Peyer's patch (tissue), 4 donors: ENCODE data around the gene KCP. TPM values are rescaled to one million over a fixed set of nuclear protein-coding genes. Genes with fewer than 3 reads are reported as not detected.

ENCODE experiments used
- DNase-seq, 3 donors: peaks; one replicate each; pipeline ENCODE4 v3.0.0-alpha.2; 2017 to 2019
- H3K27ac ChIP-seq, 4 donors: fragments of 200-600 bp; sonication (generic); one replicate each; pipeline ENCODE4 v1.5.1; 2016 to 2019
- H3K27me3 ChIP-seq, 2 donors: fragments of 200-600 bp; sonication (generic); one replicate each; pipeline ENCODE4 v1.5.1; 2019
- H3K36me3 ChIP-seq, 3 donors: fragments of 200-600 bp; sonication (generic); one replicate each; pipeline ENCODE4 v1.5.1; 2016 to 2019
- H3K4me1 ChIP-seq, 4 donors: fragments of 200-600 bp; sonication (generic); one replicate each; pipeline ENCODE4 v1.5.1; 2016 to 2019
- H3K4me3 ChIP-seq, 4 donors: fragments of 200-600 bp; sonication (generic); 1 replicate in 3 of 4; 2 replicates in 1 of 4; pipeline ENCODE4 v1.5.1; 2016 to 2019; ENCODE audit warnings: mild to moderate bottlenecking in 1 of 4
- H3K9me3 ChIP-seq, 4 donors: fragments of 200-600 bp; sonication (generic); one replicate each; pipeline ENCODE4 v1.5.1; 2016 to 2019; ENCODE audit warnings: mild to moderate bottlenecking in 1 of 4
- CTCF ChIP-seq, 6 experiments: fragments of 450-650 bp in 4 of 6; fragments of 200-600 bp in 2 of 6; sonication (generic) in 1 of 6; IDR thresholded peaks; one replicate each; pipeline ENCODE4 v1.5.1; 2017 to 2019; ENCODE audit warnings: antibody characterized with exemption in 6 of 6, mild to moderate bottlenecking in 3 of 6, moderate library complexity in 1 of 6
- POLR2A ChIP-seq, 2 donors: fragments of 450-650 bp; IDR thresholded peaks; one replicate each; pipeline ENCODE4 v1.5.1; 2017; ENCODE audit warnings: antibody characterized with exemption in 2 of 2, mild to moderate bottlenecking in 2 of 2, moderate library complexity in 2 of 2
- total RNA-seq, 4 donors: library from RNA; depleted of rRNA; stranded (reverse); fragments of >200 nt; gene quantifications; one replicate each; pipeline ENCODE4 v1.1.0, GENCODE V29; 2016

KCP gene
- total RNA-seq, 4 donors from 2014 or later: 3.3 to 14.1 (median 6.7) TPM

- Histone ChIP-seq H3K9me3 (no peaks in the 10 kb centered on the region), H3K27me3 (no peaks in the 10 kb centered on the region), H3K4me1 (no peaks in the 10 kb centered on the region), H3K36me3 (peaks cover 0 to 42% (median 0%) of the 10 kb centered on the region in 3 donors), H3K27ac (no peak overlapping the region), H3K4me3 (no peak overlapping the region)
- TF ChIP-seq CTCF (IDR thresholded peaks at IDR 0.05) (no peak), POLR2A (IDR thresholded peaks at IDR 0.05) (no peak)
- no peak for DNase-seq
Observed at GRCh38 chr7:128951296-128951695, 40.8 kb upstream of the KCP start.

GRCh38 chr7:128948976-128949760 is 38.7 kb upstream of the KCP start:
- no peak for DNase-seq
- TF ChIP-seq CTCF (IDR thresholded peaks at IDR 0.05) (no peak), POLR2A (IDR thresholded peaks at IDR 0.05) (no peak)
- no peaks in the 10 kb centered on the region for H3K4me1 ChIP-seq

GRCh38 chr7:128948312-128948973 is 37.9 kb upstream of the KCP start:
- no peaks in the 10 kb centered on the region for H3K27me3 ChIP-seq
- H3K4me3 ChIP-seq: no peak overlapping the region
- H3K27ac ChIP-seq: no peak overlapping the region
- H3K4me1 ChIP-seq: no peaks in the 10 kb centered on the region
- no peak for TF ChIP-seq CTCF (IDR thresholded peaks at IDR 0.05)
- TF ChIP-seq POLR2A (IDR thresholded peaks at IDR 0.05): no peak
- H3K36me3 ChIP-seq: peaks cover 0 to 14% (median 0%) of the 10 kb centered on the region in 3 donors
- H3K9me3 ChIP-seq: no peaks in the 10 kb centered on the region
- DNase-seq: no peak

More at GRCh38 chr7:128948976-128949760, 38.7 kb upstream of the KCP start:
- Histone ChIP-seq H3K27me3 (no peaks in the 10 kb centered on the region), H3K27ac (no peak overlapping the region), H3K36me3 (peaks cover 0 to 21% (median 0%) of the 10 kb centered on the region in 3 donors), H3K9me3 (no peaks in the 10 kb centered on the region), H3K4me3 (no peak overlapping the region)

- no peak overlapping the region for H3K4me3 ChIP-seq
- TF ChIP-seq POLR2A (IDR thresholded peaks at IDR 0.05) (no peak), CTCF (IDR thresholded peaks at IDR 0.05) (no peak)
- no peaks in the 10 kb centered on the region for H3K4me1 ChIP-seq
- no peak overlapping the region for H3K27ac ChIP-seq
- DNase-seq: no peak
- peaks cover 0 to 8% (median 0%) of the 10 kb centered on the region in 3 donors for H3K36me3 ChIP-seq
- no peaks in the 10 kb centered on the region for H3K27me3 ChIP-seq
- H3K9me3 ChIP-seq: no peaks in the 10 kb centered on the region
Observed at GRCh38 chr7:128947854-128948253, 37.3 kb upstream of the KCP start.

- DNase-seq: no peak
- H3K36me3 ChIP-seq: peaks cover 0 to 1% (median 0%) of the 10 kb centered on the region in 3 donors
- peaks cover 0 to under 1% (median 0%) of the 10 kb centered on the region in 4 donors for H3K4me1 ChIP-seq
- no peak overlapping the region for H3K27ac ChIP-seq
- no peaks in the 10 kb centered on the region for H3K27me3 ChIP-seq
- no peak overlapping the region for H3K4me3 ChIP-seq
- no peaks in the 10 kb centered on the region for H3K9me3 ChIP-seq
- TF ChIP-seq CTCF (IDR thresholded peaks at IDR 0.05) (peak in 3 of 6 experiments; percentile 16 to 24 (median 16)), POLR2A (IDR thresholded peaks at IDR 0.05) (no peak)
Observed at GRCh38 chr7:128946936-128947830, 36.7 kb upstream of the KCP start.
